ENCODE data around the gene ADGRA1.

DNA sequence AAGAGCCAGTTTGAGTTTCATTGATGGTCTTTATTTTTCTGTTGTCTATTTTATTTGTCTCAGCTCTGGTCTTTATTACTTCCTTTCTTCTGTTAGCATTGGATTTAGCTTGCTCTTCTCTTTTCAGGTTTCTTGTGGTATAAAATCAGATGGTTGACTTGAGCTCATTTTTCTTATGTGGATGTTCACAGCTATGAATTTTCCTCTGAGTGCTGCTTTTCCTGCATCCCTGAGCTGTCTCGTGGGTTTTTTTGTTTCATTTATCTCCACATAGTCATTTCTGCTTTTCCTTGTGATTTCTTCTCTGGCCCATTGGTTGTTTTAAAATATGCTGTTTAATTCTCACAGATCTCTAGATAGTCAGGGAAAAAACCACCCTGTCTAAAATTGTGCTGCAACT is 19.7 kb downstream of the ADGRA1 start:
- TF ChIP-seq KAT7 (CRISPR knock-in tag; IDR thresholded peaks at IDR 0.05; ENCODE audit: borderline replicate concordance), result no peak
- no peak for TF ChIP-seq TAF1 (CRISPR knock-in tag; IDR thresholded peaks at IDR 0.05)
- no peak for TF ChIP-seq ZBTB34 (CRISPR knock-in tag; IDR thresholded peaks at IDR 0.05)
- TF ChIP-seq NFE2L1 (CRISPR knock-in tag; IDR thresholded peaks at IDR 0.05; ENCODE audit: borderline replicate concordance), result no peak
- TF ChIP-seq, protein P1, sequence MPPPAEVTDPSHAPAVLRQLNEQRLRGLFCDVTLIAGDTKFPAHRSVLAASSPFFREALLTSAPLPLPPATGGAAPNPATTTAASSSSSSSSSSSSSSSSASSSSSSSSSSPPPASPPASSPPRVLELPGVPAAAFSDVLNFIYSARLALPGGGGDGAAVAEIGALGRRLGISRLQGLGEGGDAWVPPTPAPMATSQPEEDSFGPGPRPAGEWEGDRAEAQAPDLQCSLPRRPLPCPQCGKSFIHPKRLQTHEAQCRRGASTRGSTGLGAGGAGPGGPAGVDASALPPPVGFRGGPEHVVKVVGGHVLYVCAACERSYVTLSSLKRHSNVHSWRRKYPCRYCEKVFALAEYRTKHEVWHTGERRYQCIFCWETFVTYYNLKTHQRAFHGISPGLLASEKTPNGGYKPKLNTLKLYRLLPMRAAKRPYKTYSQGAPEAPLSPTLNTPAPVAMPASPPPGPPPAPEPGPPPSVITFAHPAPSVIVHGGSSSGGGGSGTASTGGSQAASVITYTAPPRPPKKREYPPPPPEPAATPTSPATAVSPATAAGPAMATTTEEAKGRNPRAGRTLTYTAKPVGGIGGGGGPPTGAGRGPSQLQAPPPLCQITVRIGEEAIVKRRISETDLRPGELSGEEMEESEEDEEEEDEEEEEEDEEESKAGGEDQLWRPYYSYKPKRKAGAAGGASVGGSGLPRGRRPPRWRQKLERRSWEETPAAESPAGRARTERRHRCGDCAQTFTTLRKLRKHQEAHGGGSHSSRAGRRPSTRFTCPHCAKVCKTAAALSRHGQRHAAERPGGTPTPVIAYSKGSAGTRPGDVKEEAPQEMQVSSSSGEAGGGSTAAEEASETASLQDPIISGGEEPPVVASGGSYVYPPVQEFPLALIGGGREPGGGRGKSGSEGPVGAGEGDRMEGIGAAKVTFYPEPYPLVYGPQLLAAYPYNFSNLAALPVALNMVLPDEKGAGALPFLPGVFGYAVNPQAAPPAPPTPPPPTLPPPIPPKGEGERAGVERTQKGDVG (CRISPR knock-in tag; IDR thresholded peaks at IDR 0.05; ENCODE audit: borderline replicate concordance), result no peak
- TF ChIP-seq PHF21A (CRISPR knock-in tag; IDR thresholded peaks at IDR 0.05), result no peak
- TF ChIP-seq ADNP (CRISPR knock-in tag; IDR thresholded peaks at IDR 0.05), result no peak
- TF ChIP-seq MBD4 (IDR thresholded peaks at IDR 0.05; ENCODE audit: borderline replicate concordance, low read length), result no peak
- no peak for TF ChIP-seq HNF4A (CRISPR knock-in tag; IDR thresholded peaks at IDR 0.05)
- no peak for TF ChIP-seq POLR2A (IDR thresholded peaks at IDR 0.05; ENCODE audit: insufficient read depth in 1 of 2, low read depth in 2 of 2, low read length in 2 of 2)

All from HepG2 (cell line).